MG63 (cell line): ENCODE results near the gene ELAC1. TPM values are rescaled to one million over a fixed set of nuclear protein-coding genes. Genes with fewer than 3 reads are reported as not detected.
"Not testable (repeated sequence)": the region's sequence is repeated elsewhere in the genome, so short reads cannot be mapped to it uniquely, and the experiment has no call there.

Source experiments
- DNase-seq: peaks from one replicate; pipeline ENCODE4 v3.0.0-alpha.2; 2020
- H3K27me3 ChIP-seq: fragments of 250-450 bp; sonication (Bioruptor Pico); 2 replicates; pipeline ENCODE4 v1.5.1; 2020; ENCODE audit warnings: mild to moderate bottlenecking, moderate library complexity
- H3K36me3 ChIP-seq: fragments of 250-450 bp; sonication (Bioruptor Pico); 2 replicates; pipeline ENCODE4 v1.5.1; 2020; ENCODE audit warnings: mild to moderate bottlenecking, moderate library complexity
- H3K4me3 ChIP-seq: fragments of 250-450 bp; sonication (Bioruptor Pico); 2 replicates; pipeline ENCODE4 v1.5.1; 2020; ENCODE audit warnings: mild to moderate bottlenecking, moderate library complexity
- H3K9me3 ChIP-seq: fragments of 250-450 bp; sonication (Bioruptor Pico); 2 replicates; pipeline ENCODE4 v1.5.1; 2020; ENCODE audit warnings: mild to moderate bottlenecking, moderate library complexity
- total RNA-seq: library from RNA; depleted of rRNA; stranded (reverse); fragments of >200 nt; shearing (Covaris generic); gene quantifications from 2 replicates; pipeline ENCODE4 v1.2.3, GENCODE V29; 2014; ENCODE audit warnings: low replicate concordance

ELAC1 gene
- total RNA-seq, 1 experiment from 2014 or later, result 5.8 TPM

- H3K9me3 ChIP-seq, result no peaks in the 10 kb centered on the region; the same call in 1 of the 2 replicates
- H3K27me3 ChIP-seq, result no peaks in the 10 kb centered on the region
- H3K4me3 ChIP-seq, result no peak overlapping the region
- DNase-seq, result no peak
- peaks cover 2% of the 10 kb centered on the region; the same call in 1 of the 2 replicates for H3K36me3 ChIP-seq
Measured at GRCh38 chr18:50955253-50955652, 12.6 kb upstream of the ELAC1 start.

- Histone ChIP-seq H3K9me3 (no peaks in the 10 kb centered on the region; the same call in 1 of the 2 replicates), H3K27me3 (no peaks in the 10 kb centered on the region), H3K36me3 (no peaks in the 10 kb centered on the region), H3K4me3 (no peak overlapping the region)
- DNase-seq, result no peak
Measured at GRCh38 chr18:50956116-50956515, 11.7 kb upstream of the ELAC1 start.

- Histone ChIP-seq H3K4me3 (no peak overlapping the region), H3K9me3 (peaks cover 9% of the 10 kb centered on the region), H3K27me3 (no peaks in the 10 kb centered on the region), H3K36me3 (no peaks in the 10 kb centered on the region)
- no peak for DNase-seq
Measured at GRCh38 chr18:50961974-50962373, 5.9 kb upstream of the ELAC1 start.

- no peaks in the 10 kb centered on the region for H3K27me3 ChIP-seq
Measured at GRCh38 chr18:50969448-50969847, 1.6 kb downstream of the ELAC1 start.

GRCh38 chr18:50970006-50970405 is 2.2 kb downstream of the ELAC1 start:
- H3K9me3 ChIP-seq, result no peaks in the 10 kb centered on the region
- DNase-seq, result no peak
- H3K36me3 ChIP-seq, result peaks cover under 1% of the 10 kb centered on the region
- H3K4me3 ChIP-seq, result no peak overlapping the region
- H3K27me3 ChIP-seq, result no peaks in the 10 kb centered on the region

More at GRCh38 chr18:50969448-50969847, 1.6 kb downstream of the ELAC1 start:
- Histone ChIP-seq H3K36me3 (no peaks in the 10 kb centered on the region; the same call in none of the 2 replicates), H3K9me3 (no peaks in the 10 kb centered on the region), H3K4me3 (no peak overlapping the region)
- DNase-seq, result no peak

GRCh38 chr18:50972404-50972803 is 4.6 kb downstream of the ELAC1 start:
- not testable (repeated sequence) for H3K9me3 ChIP-seq, H3K4me3 ChIP-seq, H3K27me3 ChIP-seq, DNase-seq
- peaks cover 25% of the 10 kb centered on the region for H3K36me3 ChIP-seq

GRCh38 chr18:50973367-50974126 is 5.7 kb downstream of the ELAC1 start:
- no peak for DNase-seq
- Histone ChIP-seq H3K27me3 (no peaks in the 10 kb centered on the region), H3K36me3 (peaks cover 34% of the 10 kb centered on the region), H3K4me3 (no peak overlapping the region), H3K9me3 (peaks cover 6% of the 10 kb centered on the region; the same call in 1 of the 2 replicates)

GRCh38 chr18:50977037-50977760 is 9.4 kb downstream of the ELAC1 start:
- DNase-seq, result no peak
- H3K27me3 ChIP-seq, result no peaks in the 10 kb centered on the region
- peaks cover 37% of the 10 kb centered on the region for H3K36me3 ChIP-seq
- no peak overlapping the region for H3K4me3 ChIP-seq
- H3K9me3 ChIP-seq, result peaks cover 6% of the 10 kb centered on the region; the same call in 1 of the 2 replicates

GRCh38 chr18:50981381-50981780 is 13.5 kb downstream of the ELAC1 start:
- Histone ChIP-seq H3K9me3 (peaks cover 3% of the 10 kb centered on the region; the same call in 1 of the 2 replicates), H3K4me3 (no peak overlapping the region), H3K36me3 (peaks cover 23% of the 10 kb centered on the region), H3K27me3 (no peaks in the 10 kb centered on the region)
- DNase-seq, result no peak

GRCh38 chr18:50982086-50982801 is 14.4 kb downstream of the ELAC1 start:
- no peak overlapping the region for H3K4me3 ChIP-seq
- H3K27me3 ChIP-seq, result no peaks in the 10 kb centered on the region
- peaks cover 1% of the 10 kb centered on the region; the same call in 1 of the 2 replicates for H3K9me3 ChIP-seq
- DNase-seq, result no peak
- peaks cover 14% of the 10 kb centered on the region for H3K36me3 ChIP-seq

- Histone ChIP-seq H3K9me3 (no peaks in the 10 kb centered on the region), H3K4me3 (no peak overlapping the region)
- DNase-seq, result no peak
Measured at GRCh38 chr18:50982802-50983179, 15.0 kb downstream of the ELAC1 start.

GRCh38 chr18:50986360-50987087 is 18.7 kb downstream of the ELAC1 start:
- peaks cover 4% of the 10 kb centered on the region for H3K36me3 ChIP-seq
- no peaks in the 10 kb centered on the region for H3K27me3 ChIP-seq
- H3K9me3 ChIP-seq, result no peaks in the 10 kb centered on the region
- peak; percentile 34 for DNase-seq
- no peak overlapping the region for H3K4me3 ChIP-seq

More at GRCh38 chr18:50982802-50983179, 15.0 kb downstream of the ELAC1 start:
- no peaks in the 10 kb centered on the region for H3K27me3 ChIP-seq
- H3K36me3 ChIP-seq, result peaks cover 9% of the 10 kb centered on the region

- no peak overlapping the region for H3K4me3 ChIP-seq
- peaks cover 4% of the 10 kb centered on the region for H3K36me3 ChIP-seq
- H3K27me3 ChIP-seq, result no peaks in the 10 kb centered on the region
- H3K9me3 ChIP-seq, result no peaks in the 10 kb centered on the region
- no peak for DNase-seq
Measured at GRCh38 chr18:50987261-50987660, 19.4 kb downstream of the ELAC1 start.

GRCh38 chr18:50989711-50990110 is 21.9 kb downstream of the ELAC1 start:
- no peak for DNase-seq
- Histone ChIP-seq H3K36me3 (peaks cover 4% of the 10 kb centered on the region; the same call in 1 of the 2 replicates), H3K9me3 (no peaks in the 10 kb centered on the region), H3K4me3 (no peak overlapping the region), H3K27me3 (no peaks in the 10 kb centered on the region)

GRCh38 chr18:50992351-50992762 is 24.5 kb downstream of the ELAC1 start:
- H3K27me3 ChIP-seq, result no peaks in the 10 kb centered on the region
- H3K4me3 ChIP-seq, result no peak overlapping the region
- no peak for DNase-seq
- H3K36me3 ChIP-seq, result peaks cover 4% of the 10 kb centered on the region; the same call in 1 of the 2 replicates
- no peaks in the 10 kb centered on the region for H3K9me3 ChIP-seq

- no peak for DNase-seq
- Histone ChIP-seq H3K36me3 (no peaks in the 10 kb centered on the region), H3K9me3 (no peaks in the 10 kb centered on the region), H3K27me3 (no peaks in the 10 kb centered on the region), H3K4me3 (no peak overlapping the region)
Measured at GRCh38 chr18:50994031-50994430, 26.2 kb downstream of the ELAC1 start.
